Sigmoid colon (tissue), 4 donors: ENCODE data around the gene TNFRSF13B.

Source experiments
- EP300 ChIP-seq, 4 donors: sonication (generic); formaldehyde crosslinking; IDR thresholded peaks; one replicate each; pipeline ENCODE4 v1.6.1; 2017; ENCODE audit warnings: antibody characterized with exemption in 4 of 4
- POLR2A ChIP-seq, 2 donors: fragments of 450-650 bp; IDR thresholded peaks; one replicate each; pipeline ENCODE4 v1.6.1; 2016; ENCODE audit warnings: antibody characterized with exemption in 2 of 2, mild to moderate bottlenecking in 2 of 2, moderate library complexity in 2 of 2
- POLR2AphosphoS5 ChIP-seq, 4 donors: sonication (generic); formaldehyde crosslinking; IDR thresholded peaks; one replicate each; pipeline ENCODE4 v1.6.1; 2017; ENCODE audit warnings: antibody characterized with exemption in 4 of 4
- TF ChIP-seq, protein P1 (sequence below), 4 experiments: fragments of 450-650 bp in 3 of 4; fragments of 200-600 bp in 1 of 4; IDR thresholded peaks; one replicate each; pipeline ENCODE4 v1.5.1; 2016 to 2019; ENCODE audit warnings: antibody characterized with exemption in 4 of 4, mild to moderate bottlenecking in 3 of 4, moderate library complexity in 2 of 4

DNA sequence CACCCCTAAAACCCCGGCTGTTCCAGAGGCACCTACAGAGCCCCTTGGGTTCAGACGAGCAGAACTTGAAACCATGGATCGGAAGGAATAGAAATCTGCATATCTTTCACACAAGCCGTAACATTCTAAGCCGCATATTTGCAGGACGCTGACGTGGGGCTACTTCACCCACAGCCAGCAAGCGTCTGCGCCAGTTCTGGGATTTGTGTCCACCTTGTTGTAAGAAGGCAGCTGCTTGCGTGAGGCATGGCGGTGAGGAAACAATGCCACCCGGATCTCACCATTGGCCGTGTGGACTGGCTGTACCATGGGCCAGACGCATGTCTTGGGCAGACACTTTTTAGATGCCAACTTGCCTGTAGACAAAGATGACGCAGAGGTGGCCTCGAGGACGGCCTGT, 34.5 kb downstream of the TNFRSF13B start:
- TF ChIP-seq, protein P1, sequence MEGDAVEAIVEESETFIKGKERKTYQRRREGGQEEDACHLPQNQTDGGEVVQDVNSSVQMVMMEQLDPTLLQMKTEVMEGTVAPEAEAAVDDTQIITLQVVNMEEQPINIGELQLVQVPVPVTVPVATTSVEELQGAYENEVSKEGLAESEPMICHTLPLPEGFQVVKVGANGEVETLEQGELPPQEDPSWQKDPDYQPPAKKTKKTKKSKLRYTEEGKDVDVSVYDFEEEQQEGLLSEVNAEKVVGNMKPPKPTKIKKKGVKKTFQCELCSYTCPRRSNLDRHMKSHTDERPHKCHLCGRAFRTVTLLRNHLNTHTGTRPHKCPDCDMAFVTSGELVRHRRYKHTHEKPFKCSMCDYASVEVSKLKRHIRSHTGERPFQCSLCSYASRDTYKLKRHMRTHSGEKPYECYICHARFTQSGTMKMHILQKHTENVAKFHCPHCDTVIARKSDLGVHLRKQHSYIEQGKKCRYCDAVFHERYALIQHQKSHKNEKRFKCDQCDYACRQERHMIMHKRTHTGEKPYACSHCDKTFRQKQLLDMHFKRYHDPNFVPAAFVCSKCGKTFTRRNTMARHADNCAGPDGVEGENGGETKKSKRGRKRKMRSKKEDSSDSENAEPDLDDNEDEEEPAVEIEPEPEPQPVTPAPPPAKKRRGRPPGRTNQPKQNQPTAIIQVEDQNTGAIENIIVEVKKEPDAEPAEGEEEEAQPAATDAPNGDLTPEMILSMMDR (IDR thresholded peaks at IDR 0.05), result no peak
- TF ChIP-seq POLR2A (IDR thresholded peaks at IDR 0.05), result no peak
- no peak for TF ChIP-seq POLR2AphosphoS5 (IDR thresholded peaks at IDR 0.05)
- no peak for TF ChIP-seq EP300 (IDR thresholded peaks at IDR 0.05)
